NCI-H1694 treated with DMSO at 0.1 percent for 48 hours (cell line): Measurements from ENCODE around the gene ZNF557.
"Not testable (repeated sequence)": the region's sequence is repeated elsewhere in the genome, so short reads cannot be mapped to it uniquely, and the experiment has no call there.

Experiments
- DNase-seq: peaks from one replicate; lab custom pipeline; 2025; lab: John Stamatoyannopoulos, UW

The ZNF557 gene

GRCh38 chr19:7069042-7069903 is at the start of gene ZNF557:
Gene ZNF557 (plus strand): TSS chr19:7069703. CDS start chr19:7075075, 5,372 bp downstream.
- DNase-seq = peak; percentile 77

GRCh38 chr19:7021331-7021730 is 48.2 kb upstream of the ZNF557 start, which contains the start of gene MBD3L2B:
Gene MBD3L2B (minus strand): TSS chr19:7021431. CDS start chr19:7021397, 34 bp downstream.
- DNase-seq = not testable (repeated sequence)

- not testable (repeated sequence) for DNase-seq
Measured at GRCh38 chr19:7028790-7029189, 40.7 kb upstream of the ZNF557 start.

- DNase-seq = not testable (repeated sequence)
Measured at GRCh38 chr19:7030278-7030677, 39.2 kb upstream of the ZNF557 start, which contains the start of gene MBD3L5. Gene MBD3L5 (plus strand): TSS chr19:7030578. CDS start chr19:7030612, 34 bp downstream.

GRCh38 chr19:7040079-7040478 is 29.4 kb upstream of the ZNF557 start, which contains the start of gene MBD3L4:
Gene MBD3L4 (minus strand): TSS chr19:7040179. CDS start chr19:7040144, 35 bp downstream.
- DNase-seq = not testable (repeated sequence)

- DNase-seq = not testable (repeated sequence)
Measured at GRCh38 chr19:7041563-7041962, 27.9 kb upstream of the ZNF557 start.

- DNase-seq = not testable (repeated sequence)
Measured at GRCh38 chr19:7049021-7049420, 20.5 kb upstream of the ZNF557 start, which contains the start of gene MBD3L2. Gene MBD3L2 (plus strand): TSS chr19:7049321. CDS start chr19:7049374, 53 bp downstream.

GRCh38 chr19:7051421-7051820 is 18.1 kb upstream of the ZNF557 start:
- not testable (repeated sequence) for DNase-seq

- not testable (repeated sequence) for DNase-seq
Measured at GRCh38 chr19:7052896-7053295, 16.6 kb upstream of the ZNF557 start.

- not testable (repeated sequence) for DNase-seq
Measured at GRCh38 chr19:7054635-7055368, 14.7 kb upstream of the ZNF557 start.

GRCh38 chr19:7055679-7056078 is 13.8 kb upstream of the ZNF557 start:
- DNase-seq = not testable (repeated sequence)

- DNase-seq = not testable (repeated sequence)
Measured at GRCh38 chr19:7056371-7056770, 13.1 kb upstream of the ZNF557 start.

- not testable (repeated sequence) for DNase-seq
Measured at GRCh38 chr19:7058576-7058975, 10.9 kb upstream of the ZNF557 start, which contains the start of gene MBD3L3. Gene MBD3L3 (minus strand): TSS chr19:7058676. CDS start chr19:7058605, 71 bp downstream.

- DNase-seq = not testable (repeated sequence)
Measured at GRCh38 chr19:7059977-7060376, 9.5 kb upstream of the ZNF557 start.

GRCh38 chr19:7063339-7063738 is 6.2 kb upstream of the ZNF557 start:
- DNase-seq = no peak

GRCh38 chr19:7063764-7064418 is 5.6 kb upstream of the ZNF557 start:
- no peak for DNase-seq

GRCh38 chr19:7067122-7067521 is 2.4 kb upstream of the ZNF557 start:
- DNase-seq = not testable (repeated sequence)

GRCh38 chr19:7067716-7068115 is 1.8 kb upstream of the ZNF557 start:
- no peak for DNase-seq

- no peak for DNase-seq
Measured at GRCh38 chr19:7068599-7068998, 904 bp upstream of the ZNF557 start.

- no peak for DNase-seq
Measured at GRCh38 chr19:7069904-7070226, 362 bp downstream of the ZNF557 start.

- no peak for DNase-seq
Measured at GRCh38 chr19:7072541-7072940, 3.0 kb downstream of the ZNF557 start.
